ENCODE measurements around the gene MTCL1. TPM values are rescaled to one million over a fixed set of nuclear protein-coding genes. Genes with fewer than 3 reads are reported as not detected.

The MTCL1 gene
- total and polyA plus RNA-seq, 9 of the 15 experiments (the other 6 are each of a cell fraction or from before 2014, with no cell fraction given) = 0.21 to 7.4 (median 3.7) TPM

GRCh38 chr18:8704361-8705237 is 757 bp upstream of the MTCL1 start (continued):
- TF ChIP-seq NONO (IDR thresholded peaks at IDR 0.05; ENCODE audit: low read depth in 2 of 2, low read length in 1 of 2) (no peak), ZFP91 (CRISPR knock-in tag; IDR thresholded peaks at IDR 0.05) (0 out of 2 replicates have a peak, but pooled peaks have one; percentile 59), ZNF586 (CRISPR knock-in tag; conservative IDR thresholded peaks at IDR 0.05) (no peak), L3MBTL2 (IDR thresholded peaks at IDR 0.05) (peak; percentile 89), BACH1 (tag; IDR thresholded peaks at IDR 0.05) (no peak), BRF2 (IDR thresholded peaks at IDR 0.05; ENCODE audit: borderline replicate concordance, insufficient read depth, insufficient read length) (no peak), CREBBP (IDR thresholded peaks at IDR 0.05; ENCODE audit: low read depth, low read length) (no peak), POLR2G (IDR thresholded peaks at IDR 0.05; ENCODE audit: low read depth, low read length) (peak; percentile 72), CBX5 (IDR thresholded peaks at IDR 0.05; ENCODE audit: borderline replicate concordance, low read depth) (no peak), ZNF639 (CRISPR knock-in tag; conservative IDR thresholded peaks at IDR 0.05 in 1 of 2, IDR thresholded peaks at IDR 0.05 in 1 of 2) (no peak), LCOR (CRISPR knock-in tag; IDR thresholded peaks at IDR 0.05) (no peak), ZBTB33 (CRISPR knock-in tag; IDR thresholded peaks at IDR 0.05) (no peak), ZNF583 (CRISPR knock-in tag; IDR thresholded peaks at IDR 0.05) (0 out of 2 replicates have a peak, but pooled peaks have one; percentile 35), HNRNPLL (IDR thresholded peaks at IDR 0.05; ENCODE audit: low read depth, low read length, poor library complexity, severe bottlenecking) (no peak), MCM2 (IDR thresholded peaks at IDR 0.05; ENCODE audit: low read depth) (no peak), HDAC1 (IDR thresholded peaks at IDR 0.05) (peak in 1 of 2 experiments; percentile 60; a peak in 1 of 4 replicates), SRF (CRISPR knock-in tag; IDR thresholded peaks at IDR 0.05) (peak in 1 of 2 experiments; percentile 39; a peak in 1 of 4 replicates), KDM5B (IDR thresholded peaks at IDR 0.05; ENCODE audit: insufficient replicate concordance, low read depth, low read length) (peak; percentile 77), EP300 (IDR thresholded peaks at IDR 0.05; ENCODE audit: low read length) (no peak), SNRNP70 (optimal IDR thresholded peaks at IDR 0.05; ENCODE audit: low read depth, low read length) (no peak), CREM (IDR thresholded peaks at IDR 0.05; ENCODE audit: low read depth) (no peak)

All from K562 (cell line).